Cardiac septum (tissue), 1 donor: Measurements from ENCODE around the gene NTNG2. TPM values are rescaled to one million over a fixed set of nuclear protein-coding genes. Genes with fewer than 3 reads are reported as not detected.

Experiments
- DNase-seq: peaks from one replicate; pipeline ENCODE4 v3.0.0-alpha.2; 2020; ENCODE audit warnings: low spot score
- intact Hi-C: fragments of 100-400 bp; cut with DNase I; formaldehyde crosslinking; loops from one replicate; pipeline ENCODE4 v1.14.0; 2022
- total RNA-seq: library from RNA; stranded (reverse); fragmentation: NEBNext Ultra II Directional; extraction: Animal tissue kit (Norgen Biotek cat#: 25700); gene quantifications from one replicate; pipeline ENCODE4 v1.2.1, GENCODE V29; 2021
- donor health status: DM: no; HTN: no; CAD: no.

Gene NTNG2
- total RNA-seq, 1 donor from 2014 or later, result 7.7 TPM

DNA sequence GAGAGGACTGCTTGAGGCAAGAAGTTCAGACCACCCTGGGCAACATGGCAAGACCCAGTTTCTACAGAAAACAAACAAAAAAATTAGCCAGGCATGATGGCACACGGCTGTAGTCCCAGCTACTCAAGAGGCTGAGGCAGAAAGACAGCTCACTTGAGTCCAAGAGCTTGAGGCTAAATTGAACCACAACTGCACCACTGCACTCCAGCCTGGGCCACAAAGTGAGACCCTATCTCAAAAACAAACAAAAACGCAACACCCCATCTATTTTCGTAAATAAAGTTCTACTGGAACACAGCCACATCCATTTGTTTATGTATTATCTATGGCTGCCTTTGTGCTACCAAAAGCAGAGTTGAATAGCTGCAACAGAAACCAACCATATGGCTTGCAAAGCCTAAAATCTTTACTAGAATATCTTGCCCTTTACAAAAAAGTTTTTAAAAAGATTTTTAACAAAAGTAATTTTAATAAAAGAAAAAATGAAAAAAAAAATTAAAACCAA, 125.5 kb downstream of the NTNG2 start:
- intact Hi-C loops, result no loop called here
- DNase-seq, result no peak

DNA sequence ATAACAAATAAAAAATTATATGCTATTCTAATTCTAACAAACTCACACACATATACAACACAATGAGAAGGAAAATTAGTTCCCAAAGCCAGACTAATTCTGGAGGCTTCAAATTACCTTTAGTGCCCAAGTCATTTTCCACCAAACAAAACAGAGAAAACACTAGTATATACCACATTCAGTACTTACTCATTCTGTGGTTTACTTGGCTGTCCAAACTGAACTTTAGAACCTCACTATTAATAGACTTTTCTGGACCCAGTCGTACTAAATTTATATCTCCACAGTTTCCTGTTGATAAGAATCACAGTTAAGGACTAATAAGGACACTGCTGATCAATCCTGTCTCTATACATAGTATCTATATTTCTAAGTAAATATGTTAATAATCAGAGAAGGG, 126.5 kb downstream of the NTNG2 start:
- no peak for DNase-seq
- intact Hi-C loops, result no loop called here

DNA sequence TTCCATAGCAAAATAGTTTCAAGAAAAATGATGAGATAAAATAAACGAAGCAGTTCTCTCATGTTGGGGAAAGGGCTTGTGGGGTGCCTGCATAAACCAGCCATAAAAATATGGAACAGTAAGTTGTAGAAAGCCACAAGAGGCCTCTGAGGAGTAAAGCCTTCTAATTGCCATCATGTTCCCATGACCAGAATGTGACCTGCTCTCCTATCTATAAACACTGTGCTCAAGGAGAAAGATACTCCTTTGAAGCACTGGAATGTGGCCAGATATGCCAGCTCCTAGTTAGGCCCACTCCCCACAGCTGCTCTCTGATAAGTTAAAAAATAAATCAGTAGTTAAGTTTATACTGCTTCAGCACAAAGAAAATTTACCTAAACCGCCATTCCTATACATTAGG, 127.1 kb downstream of the NTNG2 start:
- no peak for DNase-seq
- intact Hi-C loops, result no loop called here

DNA sequence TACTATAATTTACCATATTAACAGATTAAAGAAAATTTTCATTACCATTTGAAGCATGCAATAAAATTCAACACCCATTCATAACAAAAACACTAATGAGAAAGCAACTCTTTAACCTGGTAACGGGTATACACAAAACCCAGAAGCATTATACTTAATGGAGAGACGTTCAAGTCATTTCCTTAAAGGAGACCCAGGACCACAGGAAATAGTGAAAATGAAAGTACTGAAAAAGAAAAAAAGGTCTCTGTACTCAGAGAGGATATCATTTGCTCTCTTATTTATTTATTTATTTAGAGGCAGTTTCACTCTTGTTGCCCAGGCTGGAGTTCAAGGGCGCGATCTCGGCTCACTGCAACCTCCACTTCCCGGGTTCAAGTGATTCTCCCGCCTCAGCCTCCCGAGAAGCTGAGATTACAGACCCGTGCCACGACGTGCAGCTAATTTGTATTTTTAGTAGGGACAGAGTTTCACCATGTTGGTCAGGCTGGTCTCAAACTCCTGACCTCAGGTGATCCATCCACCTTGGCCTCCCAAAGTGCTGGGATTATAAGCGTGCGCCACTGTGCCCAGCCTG, 131.4 kb downstream of the NTNG2 start:
- intact Hi-C loops, result no loop called here
- DNase-seq, result no peak

Other genes starting within 250 kb of the NTNG2 start
- 19.2 TPM for gene MED27, start 82.2 kb upstream of the NTNG2 start, total RNA-seq
- 30.0 TPM for gene SETX, start 192.9 kb downstream of the NTNG2 start, total RNA-seq
- 16.5 TPM for gene TTF1, start 244.8 kb downstream of the NTNG2 start, total RNA-seq
- gene CFAP77, start 248.2 kb downstream of the NTNG2 start, total RNA-seq, result 1.2 TPM